NOMO-1 treated with dmso at 0.1 percent for 144 hours (cell line): ENCODE measurements around the gene SCN4B.
"Not testable (repeated sequence)": the region's sequence is repeated elsewhere in the genome, so short reads cannot be mapped to it uniquely, and the experiment has no call there.

Experiments used
- DNase-seq: peaks from one replicate; lab custom pipeline; 2025; ENCODE audit not compliant: unreplicated experiment; lab: John Stamatoyannopoulos, UW

SCN4B gene

GRCh38 chr11:118152552-118153471, at the start of gene SCN4B:
Gene SCN4B, minus strand, starts transcription at chr11:118152823. Its CDS starts 150 bp downstream, at chr11:118152673.
- no peak for DNase-seq

GRCh38 chr11:118201966-118202365, 49.3 kb upstream of the SCN4B start:
- DNase-seq: no peak

GRCh38 chr11:118200901-118201680, 48.5 kb upstream of the SCN4B start:
- no peak for DNase-seq

GRCh38 chr11:118200497-118200896, 47.9 kb upstream of the SCN4B start:
- no peak for DNase-seq

GRCh38 chr11:118199135-118199534, 46.5 kb upstream of the SCN4B start:
- no peak for DNase-seq

- DNase-seq: peak; percentile 49
Measured at GRCh38 chr11:118198370-118198769, 45.7 kb upstream of the SCN4B start.

- no peak for DNase-seq
Measured at GRCh38 chr11:118194835-118195627, 42.4 kb upstream of the SCN4B start.

- no peak for DNase-seq
Measured at GRCh38 chr11:118193910-118194566, 41.4 kb upstream of the SCN4B start.

GRCh38 chr11:118192817-118193216, 40.2 kb upstream of the SCN4B start:
- DNase-seq: not testable (repeated sequence)

GRCh38 chr11:118190942-118191506, 38.4 kb upstream of the SCN4B start:
- DNase-seq: not testable (repeated sequence)

- peak; percentile 18 for DNase-seq
Measured at GRCh38 chr11:118186346-118187107, 33.9 kb upstream of the SCN4B start.

- peak; percentile 55 for DNase-seq
Measured at GRCh38 chr11:118184784-118185579, 32.4 kb upstream of the SCN4B start.

GRCh38 chr11:118183691-118184090, 31.1 kb upstream of the SCN4B start:
- not testable (repeated sequence) for DNase-seq

- no peak for DNase-seq
Measured at GRCh38 chr11:118180300-118180703, 27.7 kb upstream of the SCN4B start.

GRCh38 chr11:118176778-118177134, 24.1 kb upstream of the SCN4B start:
- DNase-seq: no peak

- DNase-seq: no peak
Measured at GRCh38 chr11:118175993-118176777, 23.6 kb upstream of the SCN4B start, which contains the start of gene SCN2B. Gene SCN2B, minus strand, starts transcription at chr11:118176639. Its CDS starts 208 bp downstream, at chr11:118176431.

GRCh38 chr11:118175031-118175992, 22.7 kb upstream of the SCN4B start:
- no peak for DNase-seq
